OCI-M1 (cell line): ENCODE results near the gene TIMM22.
"Not testable (repeated sequence)": the region's sequence is repeated elsewhere in the genome, so short reads cannot be mapped to it uniquely, and the experiment has no call there.

Experiments used
- DNase-seq: peaks from one replicate; lab custom pipeline; 2025; lab: John Stamatoyannopoulos, UW

Gene TIMM22

DNA sequence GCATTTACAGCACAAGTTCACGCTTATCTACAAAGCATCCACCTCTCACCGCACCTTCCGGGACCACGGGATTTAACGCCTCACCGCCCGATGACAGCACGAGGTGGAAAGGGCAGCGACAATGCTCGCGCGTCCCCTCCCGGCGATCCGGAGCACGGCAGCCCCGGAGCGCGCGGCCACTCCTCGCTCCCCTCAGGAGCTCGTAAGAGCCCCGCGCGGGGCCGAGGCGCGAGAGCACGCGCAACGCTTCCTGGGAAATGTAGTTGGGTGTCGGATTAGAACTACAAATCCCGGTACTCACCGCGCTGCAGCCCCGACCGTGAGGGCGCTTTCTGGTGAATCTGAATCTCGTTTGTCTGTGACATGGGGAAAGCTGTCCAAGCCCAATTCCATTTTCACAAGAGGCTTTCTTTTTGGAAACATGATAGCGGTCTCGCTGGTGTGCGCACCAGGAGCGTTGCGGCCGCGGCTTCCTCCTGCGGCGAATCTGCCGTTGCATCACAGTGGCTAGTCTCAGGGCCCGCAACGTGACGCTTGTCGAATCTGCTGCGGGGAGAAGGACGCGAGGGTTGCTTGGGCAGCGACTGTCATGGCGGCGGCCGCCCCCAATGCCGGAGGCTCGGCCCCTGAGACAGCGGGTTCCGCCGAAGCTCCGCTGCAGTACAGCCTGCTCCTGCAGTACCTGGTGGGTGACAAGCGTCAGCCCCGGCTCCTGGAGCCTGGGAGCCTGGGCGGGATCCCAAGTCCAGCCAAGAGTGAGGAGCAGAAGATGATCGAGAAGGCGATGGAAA is at the start of gene TIMM22:
Gene TIMM22, plus strand, starts transcription at position 576 of the 791 bp plus-strand sequence. Its CDS starts 14 bp downstream, at position 590.
- DNase-seq, result peak; percentile 96

GRCh38 chr17:948284-948852 is 48.6 kb upstream of the TIMM22 start:
- no peak for DNase-seq

DNA sequence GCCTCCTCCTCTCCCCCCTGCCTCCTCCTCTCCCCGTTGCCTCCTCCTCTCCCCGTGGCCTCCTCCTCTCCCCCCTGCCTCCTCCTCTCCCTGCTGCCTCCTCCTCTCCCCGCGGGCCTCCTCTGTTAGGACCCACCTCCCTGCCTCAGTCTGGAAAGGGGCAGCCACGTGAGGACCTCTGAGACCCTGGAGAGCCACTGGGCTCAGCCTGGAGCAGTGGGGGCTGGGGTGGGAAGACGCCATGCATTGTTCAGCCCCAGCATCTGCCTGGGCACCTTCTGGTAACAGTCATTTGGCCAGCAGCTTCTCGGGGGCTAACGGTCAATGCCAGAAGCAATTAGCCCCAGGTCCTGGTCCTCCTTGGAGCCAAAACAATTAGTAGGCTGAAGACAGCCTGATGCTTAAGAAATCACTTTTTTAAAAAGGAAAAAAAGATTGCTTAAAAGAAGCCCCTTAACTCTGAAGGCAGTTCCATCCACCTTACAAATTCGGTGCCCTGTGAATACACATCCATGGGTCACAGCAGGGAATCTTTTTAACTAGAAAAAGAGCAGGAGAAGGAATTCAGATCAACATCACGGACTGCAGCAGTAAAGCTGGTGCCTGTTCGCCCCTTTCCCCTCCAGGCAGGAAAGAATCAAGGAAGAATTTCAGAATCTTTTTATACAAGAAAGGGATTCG is 47.2 kb upstream of the TIMM22 start:
- DNase-seq, result no peak

DNA sequence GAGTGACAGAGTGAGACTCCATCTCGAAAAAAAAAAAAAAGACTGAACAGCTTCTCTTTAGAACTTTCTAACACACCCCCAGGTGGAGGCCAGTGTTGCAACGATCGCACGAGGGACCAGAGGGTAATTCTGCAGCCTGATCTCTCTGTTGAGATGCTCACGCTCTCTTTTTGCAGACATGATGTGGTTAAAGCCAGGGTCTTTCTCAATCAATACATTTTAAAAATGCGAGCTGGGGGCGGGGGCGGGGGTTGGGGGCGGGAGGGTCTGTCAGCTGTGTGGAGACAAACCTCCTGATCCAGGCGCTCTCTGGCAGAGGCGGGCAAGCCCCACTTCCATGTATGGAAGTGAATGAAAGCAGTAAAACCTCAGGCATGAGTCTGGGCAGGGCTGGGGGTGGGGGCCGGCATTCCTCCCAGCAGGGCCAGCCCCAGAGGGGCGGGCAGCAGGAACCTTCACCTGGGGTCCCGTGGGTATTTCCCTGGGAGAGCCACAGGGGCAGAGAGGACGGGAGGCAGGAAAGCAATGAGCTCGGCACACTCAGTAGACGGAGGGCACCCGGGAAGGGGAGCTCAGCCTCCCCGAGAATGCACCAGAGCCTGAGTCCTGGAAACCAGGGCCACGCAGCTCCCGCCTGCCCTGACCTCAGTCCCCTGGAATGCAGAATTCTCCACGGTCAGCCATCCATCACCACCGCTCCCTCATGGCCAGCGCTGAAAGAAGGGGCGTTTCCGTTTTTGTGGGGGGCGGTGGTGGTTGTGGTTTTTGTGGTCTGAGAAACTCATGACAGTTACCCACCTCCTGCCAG is 45.4 kb upstream of the TIMM22 start:
- DNase-seq, result peak; percentile 4

DNA sequence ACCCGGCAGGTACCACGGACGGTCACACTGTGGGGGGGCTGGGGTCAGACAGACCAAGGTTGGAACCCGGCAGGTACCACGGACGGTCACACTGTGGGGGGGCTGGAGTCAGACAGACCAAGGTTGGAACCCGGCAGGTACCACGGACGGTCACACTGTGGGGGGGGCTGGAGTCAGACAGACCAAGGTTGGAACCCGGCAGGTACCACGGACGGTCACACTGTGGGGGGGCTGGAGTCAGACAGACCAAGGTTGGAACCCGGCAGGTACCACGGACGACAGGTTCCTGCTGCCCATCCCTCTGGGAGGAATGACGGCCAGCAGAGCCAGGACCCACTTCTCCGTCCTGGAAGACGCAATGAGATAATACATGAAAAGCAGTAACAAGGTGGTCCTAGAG is 44.3 kb upstream of the TIMM22 start:
- not testable (repeated sequence) for DNase-seq

GRCh38 chr17:953767-954166 is 43.2 kb upstream of the TIMM22 start:
- no peak for DNase-seq

DNA sequence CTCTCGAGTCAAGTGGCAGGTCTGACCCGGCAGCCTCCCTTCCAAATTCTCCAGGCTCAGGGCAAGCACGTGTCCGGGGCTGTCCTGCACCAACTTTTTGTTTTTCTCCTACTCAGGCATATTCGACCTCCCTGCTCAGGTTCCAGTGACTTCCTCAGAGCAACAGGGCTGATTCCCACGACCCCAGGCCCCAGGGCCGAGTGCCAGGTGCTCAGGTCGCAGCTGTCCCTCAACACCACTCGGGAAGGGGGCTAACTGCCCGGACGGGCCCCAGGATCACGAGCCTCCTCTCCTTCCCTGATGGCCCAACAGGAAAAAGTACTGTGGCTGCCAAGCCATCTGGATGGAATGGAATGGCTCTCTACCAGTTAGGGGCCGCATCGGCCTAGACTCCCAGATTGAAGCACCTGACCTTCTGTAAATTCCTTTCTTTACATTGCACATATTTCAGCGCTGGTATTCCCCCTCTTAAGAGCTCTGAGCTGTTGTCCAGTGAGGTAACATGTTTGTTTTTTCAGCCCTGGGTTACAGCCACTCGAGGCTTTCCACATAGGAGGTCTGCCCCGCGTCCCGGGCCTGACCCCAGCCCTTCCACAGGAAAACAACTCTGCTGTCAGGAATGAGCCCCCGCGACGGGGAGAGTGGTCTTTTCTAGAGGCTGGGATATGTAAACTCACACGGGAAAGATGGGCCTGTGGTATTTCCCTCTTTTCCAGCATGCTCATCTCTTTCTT is 42.3 kb upstream of the TIMM22 start:
- no peak for DNase-seq

GRCh38 chr17:956905-957304 is 40.0 kb upstream of the TIMM22 start:
- DNase-seq, result no peak

GRCh38 chr17:957856-958421 is 39.0 kb upstream of the TIMM22 start:
- no peak for DNase-seq

DNA sequence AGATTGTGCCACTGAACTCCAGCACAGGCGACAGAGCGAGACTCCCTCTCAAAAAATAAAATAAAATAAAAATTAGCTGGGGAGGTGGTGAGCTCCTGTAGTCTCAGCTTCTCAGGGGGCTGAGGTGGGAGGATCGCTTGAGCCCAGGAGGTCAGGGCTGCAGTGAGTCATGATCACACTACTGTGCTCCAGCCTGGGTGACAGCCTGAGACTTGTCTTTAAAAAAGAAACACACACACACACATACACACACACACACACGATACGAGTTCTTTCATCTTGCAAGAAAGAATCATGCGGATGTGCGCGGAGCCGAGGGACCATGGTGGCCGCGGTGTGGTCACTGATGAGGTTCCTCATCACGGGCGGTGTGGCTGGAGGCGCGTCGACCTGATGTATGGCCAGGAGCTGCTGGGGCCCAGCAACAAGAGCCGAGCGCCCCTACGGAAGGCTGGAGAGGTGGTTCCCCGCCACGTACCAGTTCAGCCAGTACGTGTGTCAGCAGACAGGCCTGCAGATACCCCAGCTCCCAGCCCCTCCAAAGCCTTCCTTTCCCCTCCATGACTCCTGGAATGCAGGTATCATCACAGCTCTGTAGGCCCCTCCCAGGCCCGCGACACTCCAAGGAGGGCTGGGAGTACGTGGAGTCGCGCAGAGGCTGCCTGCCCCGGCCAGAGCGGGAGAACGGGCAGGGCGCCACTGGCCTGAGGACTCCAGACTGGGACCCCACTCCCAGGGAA is 38.0 kb upstream of the TIMM22 start:
- no peak for DNase-seq

DNA sequence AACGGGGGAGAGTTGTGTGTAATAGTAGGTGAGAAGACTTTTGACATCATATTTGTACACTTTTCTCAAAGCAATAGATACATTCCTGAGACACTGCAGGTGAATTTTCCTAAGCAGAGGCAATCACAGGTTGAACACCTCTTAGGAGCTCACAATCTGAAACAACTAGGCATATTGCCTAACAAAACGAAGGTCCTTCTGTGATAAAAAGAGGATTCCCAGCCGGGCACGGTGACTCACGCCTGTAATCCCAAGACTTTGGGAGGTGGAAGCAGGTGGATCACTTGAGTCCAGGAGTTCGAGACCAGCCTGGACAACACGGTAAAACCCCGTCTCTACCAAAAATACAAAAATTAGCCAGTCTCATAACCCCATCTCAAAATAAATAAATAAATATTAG is 34.8 kb upstream of the TIMM22 start:
- no peak for DNase-seq

DNA sequence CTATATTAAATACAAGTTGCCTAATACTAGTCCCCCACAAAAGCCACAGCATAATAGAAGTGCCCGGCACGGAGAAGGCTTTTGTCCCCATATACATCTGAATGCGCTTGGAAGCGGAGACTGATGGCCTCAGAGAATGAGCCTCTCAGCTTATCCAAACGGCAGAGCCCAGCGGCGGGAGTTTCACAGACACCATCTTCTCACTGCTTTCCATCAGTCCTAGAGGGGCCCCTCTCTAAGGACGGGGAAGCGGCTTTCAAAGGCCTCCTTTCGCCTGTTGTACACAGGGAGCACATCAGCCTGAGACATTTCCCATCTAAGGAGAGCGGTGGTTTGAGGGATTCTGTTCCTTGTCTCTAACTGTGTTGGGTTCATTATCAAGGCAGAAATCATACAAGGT is 34.3 kb upstream of the TIMM22 start:
- DNase-seq, result no peak

- no peak for DNase-seq
Measured at GRCh38 chr17:964876-965275, 32.1 kb upstream of the TIMM22 start.

GRCh38 chr17:965311-965989 is 31.5 kb upstream of the TIMM22 start:
- DNase-seq, result no peak

GRCh38 chr17:967122-967521 is 29.8 kb upstream of the TIMM22 start:
- DNase-seq, result no peak

DNA sequence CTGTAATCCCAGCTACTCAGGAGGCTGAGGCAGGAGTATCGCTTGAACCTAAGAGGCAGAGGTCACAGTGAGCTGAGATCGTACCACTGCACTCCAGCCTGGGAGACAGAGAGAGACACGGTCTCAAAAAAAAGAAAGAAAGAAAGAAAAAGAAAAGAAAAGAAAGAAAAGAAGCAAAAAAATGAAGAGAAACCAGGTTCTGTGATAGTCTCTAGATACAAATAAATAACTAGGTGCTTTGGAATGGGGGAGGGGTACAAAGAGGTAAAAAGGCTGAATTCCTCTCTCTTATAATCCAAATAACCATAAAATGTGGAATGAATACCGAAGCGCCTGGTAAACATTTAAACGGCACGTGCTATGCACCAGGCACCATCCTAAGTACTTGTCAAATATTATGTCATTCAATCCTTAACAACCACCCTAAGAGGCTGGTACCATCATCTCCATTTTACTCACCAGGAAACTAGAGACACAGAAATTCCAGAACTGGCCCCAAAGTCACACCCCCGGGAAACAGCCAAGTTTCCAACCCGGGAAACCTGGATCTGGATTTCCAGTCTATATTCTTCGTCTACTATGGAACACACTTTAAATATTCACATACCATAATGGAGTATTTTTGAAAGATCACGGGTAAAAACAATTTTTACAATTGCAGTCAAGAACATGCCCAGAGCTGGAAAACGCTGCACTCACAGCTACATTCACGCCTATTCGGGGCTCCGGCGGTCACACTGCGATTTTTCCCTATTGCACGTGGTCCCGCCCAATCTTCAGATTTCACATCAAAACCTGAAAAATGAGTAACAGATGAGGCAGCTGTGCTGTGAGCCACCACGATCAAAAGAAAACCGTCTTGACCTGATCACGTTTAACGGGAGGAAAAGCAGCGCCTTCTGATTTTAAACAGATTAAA is 27.9 kb upstream of the TIMM22 start:
- DNase-seq, result no peak

GRCh38 chr17:969811-970355 is 27.0 kb upstream of the TIMM22 start:
- DNase-seq, result no peak

GRCh38 chr17:970364-970763 is 26.6 kb upstream of the TIMM22 start:
- no peak for DNase-seq

GRCh38 chr17:971861-972260 is 25.1 kb upstream of the TIMM22 start:
- not testable (repeated sequence) for DNase-seq
